NCI-H1105 (cell line): Measurements from ENCODE around the gene LMF1.
"Not testable (repeated sequence)": the region's sequence is repeated elsewhere in the genome, so short reads cannot be mapped to it uniquely, and the experiment has no call there.

Source experiments
- DNase-seq: peaks from one replicate; lab custom pipeline; 2025; lab: John Stamatoyannopoulos, UW

The LMF1 gene

GRCh38 chr16:869823-870641, 100.8 kb downstream of the LMF1 start:
- DNase-seq: no peak

GRCh38 chr16:868846-869822, 101.7 kb downstream of the LMF1 start:
- DNase-seq: no peak

DNA sequence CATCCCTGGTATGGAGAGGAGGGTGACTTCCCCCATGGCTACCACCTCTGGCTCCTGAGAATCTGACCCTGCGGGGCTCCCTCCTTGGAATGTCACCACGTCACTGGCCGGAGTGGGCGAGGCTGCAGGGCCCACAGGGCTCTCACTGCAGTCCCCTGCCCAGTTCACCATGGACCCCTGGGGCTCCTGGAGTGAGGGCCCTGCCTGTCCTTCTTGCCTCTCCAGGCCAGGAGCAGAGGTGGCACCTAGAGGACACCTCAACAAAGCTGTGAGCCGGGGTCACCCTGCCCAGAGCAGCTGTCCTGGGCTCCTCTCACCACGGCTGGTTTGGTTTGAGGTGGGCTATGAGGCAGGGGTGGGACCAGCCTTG, 102.4 kb downstream of the LMF1 start:
- no peak for DNase-seq

GRCh38 chr16:867421-868385, 103.1 kb downstream of the LMF1 start:
- DNase-seq: no peak

DNA sequence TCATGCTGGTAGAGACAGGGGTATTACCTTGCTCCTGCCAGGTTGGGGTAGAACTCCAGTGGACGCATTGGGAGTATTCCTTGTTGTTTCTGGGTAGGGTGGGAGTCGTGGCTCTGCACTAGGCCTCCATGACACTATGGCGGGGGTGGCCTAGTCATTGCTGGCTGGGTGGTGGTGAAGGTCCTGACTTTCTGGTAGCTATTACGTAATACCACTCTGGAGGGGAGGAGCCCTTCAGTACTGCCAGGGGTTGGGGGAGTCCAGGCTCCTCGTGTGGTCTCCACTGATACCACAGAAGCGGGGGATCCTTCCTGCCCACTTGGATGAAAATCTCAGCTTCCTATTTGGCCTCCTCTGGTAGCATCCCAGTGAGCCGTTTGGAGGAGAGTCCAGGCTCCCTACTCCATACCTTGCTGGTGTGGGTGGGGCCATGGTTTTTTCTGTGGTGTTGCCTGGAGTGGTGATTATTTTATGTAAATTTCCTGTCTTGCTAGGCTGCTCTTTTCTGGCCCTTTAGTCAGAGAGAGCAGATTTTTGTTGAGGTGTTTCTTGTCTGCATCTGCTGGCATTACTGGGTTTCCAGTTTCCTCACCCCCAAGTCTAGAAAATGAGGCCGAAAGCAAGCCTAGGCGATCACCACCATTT, 104.4 kb downstream of the LMF1 start:
- DNase-seq: no peak

DNA sequence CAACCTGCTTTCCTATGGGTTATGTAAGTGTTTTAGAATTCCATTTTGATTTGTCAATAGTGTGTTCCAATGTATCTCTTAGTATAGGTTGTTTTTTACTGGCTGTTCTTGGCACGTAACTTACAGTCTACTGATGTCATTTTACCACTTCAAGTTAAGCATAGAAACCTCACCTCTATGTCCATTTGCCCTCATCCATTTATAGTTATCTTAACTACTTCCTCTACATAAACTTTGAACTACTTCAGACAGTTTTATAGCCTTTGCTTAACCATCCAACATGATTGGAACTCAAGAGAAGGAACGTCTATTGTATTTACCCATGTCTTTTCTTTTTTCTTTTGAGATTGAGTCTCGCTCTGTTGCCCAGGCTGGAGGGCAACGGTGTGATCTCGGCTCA, 105.8 kb downstream of the LMF1 start:
- no peak for DNase-seq

GRCh38 chr16:861446-861845, 109.3 kb downstream of the LMF1 start:
- no peak for DNase-seq

DNA sequence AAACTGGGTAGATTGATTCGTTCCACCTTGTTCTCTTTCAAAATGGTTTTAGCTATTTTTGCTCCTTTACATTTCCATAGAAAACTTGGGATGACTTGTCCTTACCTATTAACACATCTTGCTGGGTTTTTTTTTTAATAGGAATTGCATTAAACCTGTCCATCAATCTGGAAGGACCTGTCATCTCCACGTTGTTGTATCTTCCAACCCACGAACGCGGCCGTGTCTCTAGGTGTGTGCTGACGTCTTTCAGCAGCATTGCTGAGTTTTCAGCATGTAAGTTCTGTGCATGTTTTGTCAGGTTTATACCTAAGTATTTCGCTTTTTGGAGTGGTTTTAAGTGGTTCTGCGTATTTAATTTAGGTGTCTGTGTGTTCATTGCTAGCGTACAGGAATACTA, 109.9 kb downstream of the LMF1 start:
- DNase-seq: no peak

GRCh38 chr16:858971-859370, 111.8 kb downstream of the LMF1 start:
- not testable (repeated sequence) for DNase-seq

- not testable (repeated sequence) for DNase-seq
These were observed 112.3 kb downstream of the LMF1 start for GRCh38 chr16:858441-858840.

DNA sequence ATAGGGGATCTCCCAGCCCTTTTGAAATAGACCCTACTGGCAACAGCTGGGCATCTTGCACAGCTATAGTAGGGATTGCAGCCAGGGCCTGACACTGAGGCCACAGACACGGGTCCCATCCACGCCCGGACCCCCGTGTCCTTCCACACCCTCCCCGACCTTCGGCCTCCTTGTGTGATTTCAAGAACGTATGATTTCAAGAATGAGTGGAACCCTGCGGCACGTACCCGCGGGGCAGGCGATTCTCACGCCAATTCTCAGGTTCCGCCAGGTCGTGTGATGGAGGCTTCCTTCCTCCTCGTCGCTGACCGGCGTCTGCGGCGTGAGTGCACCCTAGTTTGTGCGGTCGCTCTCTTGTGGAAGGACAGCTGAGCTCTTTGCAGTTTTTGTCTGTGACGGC, 114.0 kb downstream of the LMF1 start:
- no peak for DNase-seq

DNA sequence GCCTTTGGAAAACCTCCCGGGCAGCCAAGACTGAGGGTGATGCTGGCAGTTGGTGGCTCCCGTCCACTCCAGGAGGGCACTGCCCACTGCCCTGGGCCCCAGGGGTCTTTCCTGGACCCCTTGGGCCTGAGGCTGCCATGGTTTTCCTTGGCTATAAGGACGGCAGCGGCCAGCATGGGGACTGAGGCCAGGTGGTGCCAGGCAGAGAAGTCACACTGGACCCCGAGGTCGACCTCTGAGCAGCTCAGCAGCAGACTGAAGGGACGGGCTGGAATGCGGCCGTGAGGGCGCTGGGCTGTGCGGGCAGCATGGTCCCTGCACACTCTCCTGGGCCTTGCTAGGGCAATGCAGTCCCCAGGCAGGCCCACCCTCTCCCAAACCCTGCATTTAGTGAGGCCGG, 114.7 kb downstream of the LMF1 start:
- no peak for DNase-seq

DNA sequence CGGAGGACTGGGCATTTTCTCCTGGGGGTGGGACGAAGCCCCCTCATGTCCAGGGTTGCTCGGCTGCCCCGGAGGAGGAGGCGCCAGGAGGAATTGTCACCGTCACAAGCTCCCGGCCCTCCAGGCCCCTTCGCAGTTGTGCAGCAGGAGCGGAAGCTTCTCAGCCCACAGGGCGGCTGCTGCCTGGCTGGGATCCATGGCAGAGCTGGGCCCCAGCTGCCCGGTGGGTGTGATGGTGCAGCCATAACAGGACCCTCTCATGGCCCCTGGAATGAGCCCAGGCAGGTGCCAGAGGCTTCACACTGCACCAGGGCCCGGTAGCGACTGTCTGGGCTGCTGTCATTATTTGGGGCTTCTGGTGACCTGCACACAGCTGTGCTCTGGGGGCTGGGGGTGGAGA, 115.3 kb downstream of the LMF1 start:
- no peak for DNase-seq

GRCh38 chr16:854808-855410, 115.9 kb downstream of the LMF1 start:
- DNase-seq: no peak

- DNase-seq: no peak
These were observed 116.6 kb downstream of the LMF1 start for GRCh38 chr16:853981-854807.

DNA sequence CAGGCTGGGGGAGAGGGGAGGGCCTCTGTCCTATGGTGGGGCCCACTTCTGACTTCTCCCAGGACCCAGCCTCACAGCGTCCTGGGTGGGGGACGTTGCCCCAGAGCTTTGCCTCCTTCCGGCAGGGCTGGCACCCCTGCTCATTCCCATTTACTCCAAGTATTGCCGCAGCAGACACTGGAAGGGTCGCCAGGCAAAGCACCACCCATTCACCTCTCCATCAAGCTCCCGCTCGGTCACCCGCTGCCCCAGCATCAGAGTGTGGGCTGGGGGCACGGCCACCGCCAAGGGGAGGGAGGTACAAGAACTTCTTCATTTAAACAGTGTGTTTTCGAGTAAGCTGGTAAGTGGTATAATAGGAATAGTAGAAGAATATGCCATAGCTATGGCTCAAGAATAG, 117.5 kb downstream of the LMF1 start:
- no peak for DNase-seq

DNA sequence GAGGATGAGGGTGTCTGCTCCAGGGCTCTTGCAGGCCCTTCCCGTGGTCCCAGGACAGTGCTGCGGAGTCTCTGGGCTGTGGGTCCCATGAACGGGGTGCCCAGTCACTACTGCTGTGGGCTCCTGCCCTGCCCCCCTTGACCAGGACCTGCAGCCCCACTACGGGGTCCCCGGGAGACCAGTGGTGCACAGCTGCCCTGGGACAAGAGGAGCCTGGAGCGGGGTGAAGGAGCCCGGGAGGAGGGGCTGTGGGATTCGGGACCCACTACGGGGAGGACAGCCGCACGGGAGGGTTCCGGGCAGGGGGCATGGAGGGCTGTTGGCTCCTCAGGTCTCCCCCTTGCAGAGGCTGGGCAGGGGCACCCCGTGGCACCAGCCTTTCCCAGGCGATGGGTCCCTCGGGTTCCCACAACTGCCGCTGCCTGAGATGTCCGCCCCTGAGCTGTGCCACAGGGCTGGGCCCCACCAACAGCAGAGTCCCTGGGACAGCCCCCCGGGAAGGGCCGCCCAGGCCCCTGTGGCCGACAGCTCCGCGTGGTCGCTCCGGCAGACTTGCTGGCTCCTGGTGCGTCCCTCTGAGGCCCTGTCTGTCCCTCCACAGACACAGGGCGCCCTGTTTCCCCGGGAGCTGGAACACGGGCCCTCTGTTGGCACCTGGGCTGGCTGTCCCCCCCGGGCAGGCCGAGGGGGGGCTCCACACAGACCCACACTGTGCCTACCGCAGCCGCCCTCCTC, 118.2 kb downstream of the LMF1 start:
- DNase-seq: no peak

DNA sequence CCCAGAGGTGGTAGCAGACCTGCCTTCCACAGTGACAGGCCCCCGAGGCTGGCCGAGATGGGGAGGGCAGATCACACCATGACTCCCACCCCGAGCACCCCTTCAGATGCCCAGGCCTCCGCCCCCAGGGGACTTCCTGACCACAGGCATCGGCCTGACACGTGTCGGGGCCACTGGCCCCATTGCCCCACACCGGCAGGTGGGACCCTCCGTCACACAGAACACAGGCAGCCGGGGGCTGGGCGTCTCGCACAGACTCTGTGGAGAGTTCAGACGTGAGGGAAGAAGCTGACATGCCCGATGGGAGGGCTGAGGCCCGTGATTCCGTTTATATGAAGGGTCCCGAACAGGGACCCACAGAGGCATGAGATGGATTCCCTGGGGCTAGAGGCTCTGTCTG, 118.9 kb downstream of the LMF1 start:
- no peak for DNase-seq

- DNase-seq: no peak
These were observed 119.5 kb downstream of the LMF1 start for GRCh38 chr16:851209-851810.
